PC-3 (cell line): ENCODE results near the gene PLOD1. TPM values are rescaled to one million over a fixed set of nuclear protein-coding genes. Genes with fewer than 3 reads are reported as not detected.
A peak's percentile ranks its signal among the peaks of the same experiment; 100 is the strongest.

Experiments
- ATAC-seq: fragments of 200-7000 bp; cut with Tn5 transposase; 2 replicates; pipeline ENCODE4 v1.9.1; 2020; ENCODE audit warnings: mild to moderate bottlenecking, moderate library complexity
- BruUV-seq: library from RNA; stranded (reverse); fragments of 400-500 nt; replicated peaks from 2 replicates; lab custom pipeline; 2021; lab: Mats Ljungman, UMichigan
- CTCF ChIA-PET: fragments of 300-600 bp; sonication (Branson Sonifier 250); formaldehyde crosslinking; loops from one replicate; lab custom pipeline; 2022; ENCODE audit warnings: antibody characterized with exemption; lab: Charles Lee
- POLR2A ChIA-PET: fragments of 300-600 bp; sonication (Branson Sonifier 250); formaldehyde crosslinking; loops from one replicate; lab custom pipeline; 2022; ENCODE audit warnings: antibody characterized with exemption; ENCODE audit not compliant: unreplicated experiment; lab: Charles Lee
- DNase-seq: peaks from one replicate; pipeline ENCODE4 v3.0.0-alpha.2; 2015
- H2AFZ ChIP-seq: fragments of 300-600 bp; sonication (generic); 2 replicates; pipeline ENCODE4 v1.6.0; 2016; ENCODE audit warnings: antibody characterized with exemption, low read length
- H3F3A ChIP-seq: fragments of 300-600 bp; sonication (generic); one replicate; pipeline ENCODE4 v1.6.0; 2017; ENCODE audit warnings: antibody characterized with exemption, low read length, control low read depth, mild to moderate bottlenecking; ENCODE audit not compliant: unreplicated experiment
- H3K27ac ChIP-seq: fragments of 300-600 bp; sonication (generic); 2 replicates; pipeline ENCODE4 v1.5.1; 2016; ENCODE audit warnings: mild to moderate bottlenecking, low read length
- H3K27me3 ChIP-seq: fragments of 300-600 bp; sonication (generic); 2 replicates; pipeline ENCODE4 v1.6.1; 2016; ENCODE audit warnings: low read length, mixed read lengths
- H3K36me3 ChIP-seq: fragments of 300-600 bp; sonication (generic); 2 replicates; pipeline ENCODE4 v1.6.1; 2016; ENCODE audit warnings: low read depth, mixed run types, low read length, mixed read lengths
- H3K4me1 ChIP-seq: fragments of 300-600 bp; sonication (generic); 2 replicates; pipeline ENCODE4 v1.5.1; 2016; ENCODE audit warnings: low read length; ENCODE audit not compliant: insufficient read depth
- H3K4me2 ChIP-seq: fragments of 300-600 bp; sonication (generic); 2 replicates; pipeline ENCODE4 v1.6.0; 2016; ENCODE audit warnings: low read length
- H3K4me3 ChIP-seq: fragments of 300-600 bp; sonication (generic); 2 replicates; pipeline ENCODE4 v1.5.1; 2016; ENCODE audit warnings: mild to moderate bottlenecking, low read length, mixed read lengths
- H3K79me2 ChIP-seq: fragments of 300-600 bp; sonication (generic); 2 replicates; pipeline ENCODE4 v1.6.1; 2017; ENCODE audit warnings: low read length, mixed read lengths
- H3K9ac ChIP-seq: fragments of 300-600 bp; sonication (generic); 2 replicates; pipeline ENCODE4 v1.6.0; 2016; ENCODE audit warnings: mild to moderate bottlenecking, low read length
- H3K9me2 ChIP-seq: fragments of 300-600 bp; sonication (generic); replicated peaks from 2 replicates; pipeline ENCODE4 v1.6.1; 2016; ENCODE audit warnings: mixed run types, low read length, mixed read lengths
- H3K9me3 ChIP-seq: fragments of 300-600 bp; sonication (generic); 2 replicates; pipeline ENCODE4 v1.6.1; 2016; ENCODE audit warnings: low read length, mixed read lengths
- H4K20me1 ChIP-seq: fragments of 300-600 bp; sonication (generic); 2 replicates; pipeline ENCODE4 v1.6.1; 2016; ENCODE audit warnings: low read length, mixed read lengths
- CTCF ChIP-seq: fragments of 300-600 bp; sonication (generic); conservative IDR thresholded peaks from 2 replicates; pipeline ENCODE4 v1.5.1; 2017; ENCODE audit warnings: antibody characterized with exemption, low read depth, mild to moderate bottlenecking, low read length
- EZH2 ChIP-seq: fragments of 300-600 bp; sonication (generic); IDR thresholded peaks from one replicate; pipeline ENCODE4 v1.6.1; 2017; ENCODE audit warnings: antibody characterized with exemption, mild to moderate bottlenecking, low read length; ENCODE audit not compliant: unreplicated experiment
- EZH2phosphoT487 ChIP-seq: fragments of 300-600 bp; sonication (generic); IDR thresholded peaks from 2 replicates; pipeline ENCODE4 v1.6.1; 2018; ENCODE audit warnings: mild to moderate bottlenecking, antibody characterized with exemption, low read length, borderline replicate concordance
- intact Hi-C: fragments of 100-400 bp; cut with micrococcal nuclease; formaldehyde crosslinking; loops from 2 replicates; pipeline ENCODE4 v1.9.0; 2023
- total RNA-seq: library from RNA; depleted of rRNA; stranded (reverse); fragments of >200 nt; gene quantifications from 2 replicates; pipeline ENCODE4 v1.2.3, GENCODE V29; 2014

The PLOD1 gene
- total RNA-seq, 1 experiment from 2014 or later, result 179 TPM

- ChIA-PET POLR2A (interaction anchor here (0.5 to 1.9 kb wide), 3 partner anchors 72 to 175 kb away, joined by 4 to 18 read pairs (median 9); no protein-coding TSS in a partner anchor), CTCF (interaction anchor here (0.6 to 1.0 kb wide), 3 partner anchors 9 to 143 kb away, joined by 3 to 5 read pairs (median 4); no protein-coding TSS in a partner anchor)
- H3K36me3 ChIP-seq, result peaks cover 39% of the 10 kb centered on the region
- H3K4me1 ChIP-seq, result peaks cover 28% of the 10 kb centered on the region
- no peaks in the 10 kb centered on the region for H3F3A ChIP-seq
- intact Hi-C loops, result loop anchor here (5.0 kb wide), 1 partner anchor 75 kb away; no protein-coding TSS in a partner anchor
- peak; percentile 8; the same call in 1 of the 2 replicates for ATAC-seq
- peak overlapping the region; percentile 81 for H3K27ac ChIP-seq
- no TSS peak for BruUV-seq
- H3K27me3 ChIP-seq, result no peaks in the 10 kb centered on the region
- peak overlapping the region; percentile 81 for H3K4me3 ChIP-seq
- no peaks in the 10 kb centered on the region for H3K9me3 ChIP-seq
- H3K9ac ChIP-seq, result peak overlapping the region; percentile 94
- H3K4me2 ChIP-seq, result peak overlapping the region; percentile 86
- TF ChIP-seq EZH2phosphoT487 (no peak), EZH2 (no peak), CTCF (peak; percentile 59)
- H4K20me1 ChIP-seq, result peaks cover 18% of the 10 kb centered on the region; the same call in 1 of the 2 replicates
- H2AFZ ChIP-seq, result no peak overlapping the region
- peaks cover 66% of the 10 kb centered on the region for H3K79me2 ChIP-seq
- no peaks in the 10 kb centered on the region for H3K9me2 ChIP-seq
- DNase-seq, result no peak
Observed at GRCh38 chr1:11982010-11982392, 47.5 kb downstream of the PLOD1 start.

GRCh38 chr1:11984121-11984520 is 49.6 kb downstream of the PLOD1 start:
- no peak for DNase-seq
- H3K9me3 ChIP-seq, result no peaks in the 10 kb centered on the region
- ChIA-PET POLR2A (no interaction called here), CTCF (no interaction called here)
- intact Hi-C loops, result loop anchor here (5.0 kb wide), 1 partner anchor 77 kb away; no protein-coding TSS in a partner anchor
- peaks cover 83% of the 10 kb centered on the region for H3K79me2 ChIP-seq
- no peak overlapping the region for H3K27ac ChIP-seq
- H2AFZ ChIP-seq, result no peak overlapping the region
- 0 out of 2 replicates have a peak overlapping the region, but pooled peaks have one; percentile 22 for H3K4me2 ChIP-seq
- no peak overlapping the region for H3K9ac ChIP-seq
- no peaks in the 10 kb centered on the region for H3K27me3 ChIP-seq
- H3K9me2 ChIP-seq, result no peaks in the 10 kb centered on the region
- ATAC-seq, result no peak
- peaks cover 18% of the 10 kb centered on the region; the same call in 1 of the 2 replicates for H4K20me1 ChIP-seq
- TF ChIP-seq EZH2phosphoT487 (no peak), CTCF (no peak), EZH2 (no peak)
- no TSS peak for BruUV-seq
- H3F3A ChIP-seq, result peaks cover 2% of the 10 kb centered on the region
- H3K36me3 ChIP-seq, result peaks cover 43% of the 10 kb centered on the region
- peaks cover 32% of the 10 kb centered on the region for H3K4me1 ChIP-seq
- H3K4me3 ChIP-seq, result no peak overlapping the region

- peaks cover 84% of the 10 kb centered on the region for H3K79me2 ChIP-seq
- no peak overlapping the region for H3K9ac ChIP-seq
- no peak for TF ChIP-seq EZH2phosphoT487
- TF ChIP-seq CTCF, result no peak
- DNase-seq (no peak), ATAC-seq (no peak)
- H4K20me1 ChIP-seq, result peaks cover 18% of the 10 kb centered on the region; the same call in 1 of the 2 replicates
- intact Hi-C loops, result loop anchor here (5.0 kb wide), 1 partner anchor 77 kb away; no protein-coding TSS in a partner anchor
- H3K4me2 ChIP-seq, result no peak overlapping the region
- peaks cover 32% of the 10 kb centered on the region for H3K4me1 ChIP-seq
- H3K27me3 ChIP-seq, result no peaks in the 10 kb centered on the region
- no peaks in the 10 kb centered on the region for H3K9me2 ChIP-seq
- no peaks in the 10 kb centered on the region for H3K9me3 ChIP-seq
- H3F3A ChIP-seq, result peaks cover 6% of the 10 kb centered on the region
- peaks cover 47% of the 10 kb centered on the region for H3K36me3 ChIP-seq
- ChIA-PET CTCF (no interaction called here), POLR2A (no interaction called here)
- H3K27ac ChIP-seq, result no peak overlapping the region
- H2AFZ ChIP-seq, result no peak overlapping the region
- no TSS peak for BruUV-seq
- H3K4me3 ChIP-seq, result no peak overlapping the region
Observed at GRCh38 chr1:11984576-11984975, 50.1 kb downstream of the PLOD1 start.
